Spleen (tissue), 11 donors: ENCODE measurements around the gene CFAP58. TPM values are rescaled to one million over a fixed set of nuclear protein-coding genes. Genes with fewer than 3 reads are reported as not detected.

Experiments
- DNase-seq: peaks from one replicate; pipeline ENCODE4 v3.0.0-alpha.2; 2020
- H3K27ac ChIP-seq, 8 donors: fragments of 200-600 bp; sonication (generic) in 7 of 8; 1 replicate in 4 of 8; 2 replicates in 4 of 8; pipeline versions ENCODE4 v1.5.0 to v1.8.0; 2016 to 2021; ENCODE audit warnings: inconsistent platforms in 4 of 8, mild to moderate bottlenecking in 4 of 8, moderate library complexity in 1 of 8
- H3K27me3 ChIP-seq, 7 donors: fragments of 200-600 bp; sonication (generic) in 6 of 7; replicated peaks in 1 of 7; 1 replicate in 4 of 7; 2 replicates in 3 of 7; pipeline versions ENCODE4 v1.5.0 to v1.8.0; 2016 to 2021; ENCODE audit warnings: inconsistent platforms in 3 of 7, mild to moderate bottlenecking in 1 of 7
- H3K36me3 ChIP-seq, 6 donors: fragments of 200-600 bp; sonication (generic) in 5 of 6; 1 replicate in 4 of 6; 2 replicates in 2 of 6; pipeline versions ENCODE4 v1.5.0 to v1.8.0; 2016 to 2021; ENCODE audit warnings: inconsistent platforms in 2 of 6
- H3K4me1 ChIP-seq, 6 donors: fragments of 200-600 bp; sonication (generic) in 5 of 6; 1 replicate in 3 of 6; 2 replicates in 3 of 6; pipeline versions ENCODE4 v1.5.0 to v1.8.0; 2016 to 2021; ENCODE audit warnings: inconsistent platforms in 3 of 6
- H3K4me3 ChIP-seq, 8 donors: fragments of 200-600 bp; sonication (generic) in 7 of 8; 1 replicate in 4 of 8; 2 replicates in 4 of 8; pipeline versions ENCODE4 v1.5.0 to v1.8.0; 2016 to 2021; ENCODE audit warnings: inconsistent platforms in 4 of 8, mild to moderate bottlenecking in 4 of 8, moderate library complexity in 2 of 8
- H3K9me3 ChIP-seq, 8 donors: fragments of 200-600 bp; sonication (generic) in 7 of 8; 1 replicate in 4 of 8; 2 replicates in 4 of 8; pipeline versions ENCODE4 v1.5.0 to v1.8.0; 2016 to 2021; ENCODE audit warnings: inconsistent platforms in 4 of 8
- CTCF ChIP-seq, 11 experiments: fragments of 200-600 bp in 7 of 11; fragments of 450-650 bp in 4 of 11; sonication (generic) in 4 of 11; IDR thresholded peaks in 8 of 11; conservative IDR thresholded peaks in 3 of 11; 1 replicate in 7 of 11; 2 replicates in 4 of 11; pipeline versions ENCODE4 v1.4.0 to v1.8.0; 2016 to 2021; ENCODE audit warnings: antibody characterized with exemption in 11 of 11, inconsistent platforms in 4 of 11, mild to moderate bottlenecking in 1 of 11
- POLR2A ChIP-seq, 3 donors: fragments of 450-650 bp; IDR thresholded peaks; one replicate each; pipeline ENCODE4 v1.5.1; 2017; ENCODE audit warnings: antibody characterized with exemption in 3 of 3, mild to moderate bottlenecking in 1 of 3
- POLR2AphosphoS5 ChIP-seq, 3 donors: sonication (generic); formaldehyde crosslinking; IDR thresholded peaks; one replicate each; pipeline ENCODE4 v1.5.1; 2017; ENCODE audit warnings: antibody characterized with exemption in 3 of 3
- WGBS, 5 donors: extraction: QIAGEN DNeasy Blood & Tissue Kit in 3 of 5; methylation state at CpG; one replicate each; pipeline versions ENCODE4 v1.1.5 to v1.1.7; 2013 to 2018; 5-methylcytosine and 5-hydroxymethylcytosine counted together
- intact Hi-C: fragments of 100-400 bp; cut with DNase I; formaldehyde crosslinking; loops from one replicate; pipeline ENCODE4 v1.15.0; 2023; ENCODE audit warnings: low total_unique reads
- polyA plus RNA-seq, 3 donors: library from polyadenylated mRNA; stranded (reverse); fragments of 200-250 nt; gene quantifications; one replicate each; pipeline ENCODE4 v1.2.1, GENCODE V29; 2013
- total RNA-seq, 7 donors: library from RNA; depleted of rRNA in 3 of 7; stranded (reverse); fragments of >200 nt in 3 of 7; fragmentation: NEBNext Ultra II Directional in 4 of 7; extraction: Animal tissue kit (Norgen Biotek cat#: 25700) in 4 of 7; gene quantifications; one replicate each; pipeline versions ENCODE4 v1.1.0 to v1.2.1, GENCODE V29; 2016 to 2021
- donor health status: healthy with polysubstance abuse.
- donor health status: DM: no; HTN: no; CAD: no; lungs with moderate emphysema.
- donor health status: DM: no; HTN: no; CAD: no.
- donor health status: Bipolar disorder and iron deficiency.
- donor health status: healthy.
- donor health status: DM: no; HTN: no; CAD: no.
- donor health status: DM: yes; HTN: yes; CAD: no.

CFAP58 gene
- total and polyA plus RNA-seq, 10 donors, result 0.10 to 1.4 (median 0.42) TPM; not detected in 1

DNA sequence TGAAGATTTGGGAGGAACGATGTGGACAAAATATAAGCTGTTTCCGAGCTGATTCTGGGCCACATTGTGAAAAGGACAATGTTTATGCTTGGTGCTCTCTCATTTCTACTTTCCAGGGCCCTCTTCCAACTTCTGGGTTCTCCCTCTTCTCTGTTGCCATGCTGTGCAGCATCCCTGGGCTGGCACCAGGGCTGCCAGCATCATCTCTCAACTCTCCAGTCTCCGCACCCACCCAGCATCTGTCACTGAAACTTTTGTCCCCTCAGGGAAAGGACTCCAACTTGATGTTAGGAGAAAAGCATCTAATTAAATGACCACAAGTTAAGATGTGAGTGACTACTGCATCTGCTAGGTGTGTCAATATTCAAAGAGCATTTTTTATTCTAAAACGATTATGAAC, 26.7 kb downstream of the CFAP58 start:
- H3K4me1 ChIP-seq, result no peaks in the 10 kb centered on the region
- 79 to 91% (median 86%) methylated on average over 4 of the region's 4 CpGs for WGBS, 5 donors
- H3K36me3 ChIP-seq, result no peaks in the 10 kb centered on the region
- no peak overlapping the region for H3K27ac ChIP-seq
- no peak overlapping the region for H3K4me3 ChIP-seq
- no peaks in the 10 kb centered on the region for H3K9me3 ChIP-seq
- H3K27me3 ChIP-seq, result peaks cover 0 to 9% (median 0%) of the 10 kb centered on the region in 7 donors
- DNase-seq, result no peak
- intact Hi-C loops, result no loop called here
- no peak for TF ChIP-seq POLR2AphosphoS5 (IDR thresholded peaks at IDR 0.05)
- no peak for TF ChIP-seq POLR2A (IDR thresholded peaks at IDR 0.05)
- no peak for TF ChIP-seq CTCF (IDR thresholded peaks at IDR 0.05 in 8 of 11, conservative IDR thresholded peaks at IDR 0.05 in 3 of 11)

DNA sequence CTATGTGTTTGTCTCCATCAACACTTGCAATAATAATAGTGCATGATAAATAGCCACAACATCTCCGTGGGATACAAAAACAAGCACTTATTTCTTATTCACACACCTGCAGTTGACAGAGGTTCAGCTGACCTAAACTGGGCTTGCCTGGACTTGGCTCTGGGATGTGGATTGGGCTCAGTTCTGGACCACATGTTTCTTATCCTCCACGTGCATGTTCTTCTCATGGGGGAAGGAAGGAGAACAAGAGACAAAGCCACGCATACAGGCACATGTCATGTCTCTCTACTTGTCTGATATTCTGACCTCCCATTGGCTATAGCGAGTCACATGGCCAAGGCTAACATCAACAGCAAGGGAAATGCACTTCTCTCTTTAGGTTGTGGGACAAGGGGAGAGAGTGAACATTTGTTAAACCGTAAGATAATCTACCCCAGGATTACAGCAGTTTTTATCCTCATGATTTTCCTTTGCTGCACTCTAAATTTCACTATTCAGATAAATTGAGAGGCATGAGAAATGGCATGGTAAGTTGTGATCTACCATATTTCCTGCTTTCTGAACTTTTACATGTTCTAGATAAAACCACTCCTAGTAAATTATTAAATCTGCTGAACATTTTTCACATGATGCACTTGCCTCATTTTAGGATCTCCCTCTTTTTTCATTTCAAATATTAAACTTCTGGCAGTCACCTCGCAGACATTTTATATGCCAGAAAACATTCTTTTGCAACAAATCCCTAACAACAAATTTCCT, 33.7 kb downstream of the CFAP58 start:
- WGBS, 5 donors, result 42 to 71% (median 59%) methylated on average over 6 of the region's 6 CpGs
- H3K4me3 ChIP-seq, result no peak overlapping the region
- H3K36me3 ChIP-seq, result no peaks in the 10 kb centered on the region
- intact Hi-C loops, result no loop called here
- H3K27me3 ChIP-seq, result peaks cover 0 to 7% (median 0%) of the 10 kb centered on the region in 7 donors
- no peak for DNase-seq
- no peaks in the 10 kb centered on the region for H3K9me3 ChIP-seq
- TF ChIP-seq CTCF (IDR thresholded peaks at IDR 0.05 in 8 of 11, conservative IDR thresholded peaks at IDR 0.05 in 3 of 11), result no peak
- no peak for TF ChIP-seq POLR2A (IDR thresholded peaks at IDR 0.05)
- no peak for TF ChIP-seq POLR2AphosphoS5 (IDR thresholded peaks at IDR 0.05)
- no peak overlapping the region for H3K27ac ChIP-seq
- H3K4me1 ChIP-seq, result no peaks in the 10 kb centered on the region

DNA sequence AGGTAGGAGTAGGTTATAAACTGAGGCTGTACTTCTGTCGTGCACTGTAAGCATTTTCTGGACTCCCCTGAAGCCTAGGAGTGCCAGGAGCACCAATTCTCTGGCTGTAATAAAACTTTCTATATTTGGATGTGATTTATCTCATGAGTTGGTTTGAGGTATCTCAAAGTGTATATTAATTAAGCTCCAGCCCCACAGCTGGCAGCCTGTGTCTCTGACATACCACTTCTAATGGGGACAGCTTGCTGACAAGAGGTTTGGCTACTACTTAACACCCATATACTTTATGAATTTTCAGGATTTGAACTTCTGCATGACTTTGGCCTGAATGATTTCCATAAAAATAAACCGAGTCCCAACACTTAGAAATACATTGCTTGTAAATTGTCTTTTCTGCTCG, 35.2 kb downstream of the CFAP58 start:
- no peaks in the 10 kb centered on the region for H3K4me1 ChIP-seq
- intact Hi-C loops, result no loop called here
- H3K27ac ChIP-seq, result no peak overlapping the region
- H3K27me3 ChIP-seq, result peaks cover 0 to 10% (median 0%) of the 10 kb centered on the region in 7 donors
- H3K36me3 ChIP-seq, result no peaks in the 10 kb centered on the region
- H3K9me3 ChIP-seq, result no peaks in the 10 kb centered on the region
- DNase-seq, result no peak
- WGBS, 5 donors, result 70 to 80% (median 73%) methylated on average over 3 of the region's 3 CpGs
- no peak for TF ChIP-seq POLR2AphosphoS5 (IDR thresholded peaks at IDR 0.05)
- no peak for TF ChIP-seq POLR2A (IDR thresholded peaks at IDR 0.05)
- no peak for TF ChIP-seq CTCF (IDR thresholded peaks at IDR 0.05 in 8 of 11, conservative IDR thresholded peaks at IDR 0.05 in 3 of 11)
- no peak overlapping the region for H3K4me3 ChIP-seq

GRCh38 chr10:104391150-104391968, 37.7 kb downstream of the CFAP58 start:
- TF ChIP-seq CTCF (IDR thresholded peaks at IDR 0.05 in 8 of 11, conservative IDR thresholded peaks at IDR 0.05 in 3 of 11) (no peak), POLR2A (IDR thresholded peaks at IDR 0.05) (no peak), POLR2AphosphoS5 (IDR thresholded peaks at IDR 0.05) (no peak)
- Histone ChIP-seq H3K9me3 (no peaks in the 10 kb centered on the region), H3K27me3 (peaks cover 0 to 10% (median 0%) of the 10 kb centered on the region in 7 donors), H3K36me3 (no peaks in the 10 kb centered on the region), H3K27ac (no peak overlapping the region), H3K4me1 (no peaks in the 10 kb centered on the region), H3K4me3 (no peak overlapping the region)
- no peak for DNase-seq
- intact Hi-C loops, result no loop called here
- 55 to 63% (median 61%) methylated on average over 8 of the region's 8 CpGs for WGBS, 5 donors
